Liver (tissue), 3 donors: ENCODE measurements around the gene DOK5.

Experiments
- GABPA ChIP-seq, 2 donors: IDR thresholded peaks in 1 of 2; conservative IDR thresholded peaks in 1 of 2; 2 replicates each; pipeline ENCODE4 v1.6.1; 2016; ENCODE audit warnings: antibody characterized with exemption in 2 of 2, mild to moderate bottlenecking in 1 of 2, moderate library complexity in 1 of 2
- RAD21 ChIP-seq, 2 donors: IDR thresholded peaks; 2 replicates each; pipeline ENCODE4 v1.6.1; 2016; ENCODE audit warnings: antibody characterized with exemption in 2 of 2, mild to moderate bottlenecking in 2 of 2
- TAF1 ChIP-seq: conservative IDR thresholded peaks from 2 replicates; pipeline ENCODE4 v1.6.1; 2016; ENCODE audit warnings: antibody characterized with exemption, mild to moderate bottlenecking
- YY1 ChIP-seq: IDR thresholded peaks from 2 replicates; pipeline ENCODE4 v1.6.1; 2016; ENCODE audit warnings: antibody characterized with exemption, mild to moderate bottlenecking
- TF ChIP-seq, protein P1 (sequence below): fragments of 150-350 bp; IDR thresholded peaks from 2 replicates; pipeline ENCODE4 v1.5.1; 2017; ENCODE audit warnings: improper control_type of control experiment, low read depth, low read length; ENCODE audit not compliant: missing input control
- donor health status: healthy.
- donor health status: healthy.

DNA sequence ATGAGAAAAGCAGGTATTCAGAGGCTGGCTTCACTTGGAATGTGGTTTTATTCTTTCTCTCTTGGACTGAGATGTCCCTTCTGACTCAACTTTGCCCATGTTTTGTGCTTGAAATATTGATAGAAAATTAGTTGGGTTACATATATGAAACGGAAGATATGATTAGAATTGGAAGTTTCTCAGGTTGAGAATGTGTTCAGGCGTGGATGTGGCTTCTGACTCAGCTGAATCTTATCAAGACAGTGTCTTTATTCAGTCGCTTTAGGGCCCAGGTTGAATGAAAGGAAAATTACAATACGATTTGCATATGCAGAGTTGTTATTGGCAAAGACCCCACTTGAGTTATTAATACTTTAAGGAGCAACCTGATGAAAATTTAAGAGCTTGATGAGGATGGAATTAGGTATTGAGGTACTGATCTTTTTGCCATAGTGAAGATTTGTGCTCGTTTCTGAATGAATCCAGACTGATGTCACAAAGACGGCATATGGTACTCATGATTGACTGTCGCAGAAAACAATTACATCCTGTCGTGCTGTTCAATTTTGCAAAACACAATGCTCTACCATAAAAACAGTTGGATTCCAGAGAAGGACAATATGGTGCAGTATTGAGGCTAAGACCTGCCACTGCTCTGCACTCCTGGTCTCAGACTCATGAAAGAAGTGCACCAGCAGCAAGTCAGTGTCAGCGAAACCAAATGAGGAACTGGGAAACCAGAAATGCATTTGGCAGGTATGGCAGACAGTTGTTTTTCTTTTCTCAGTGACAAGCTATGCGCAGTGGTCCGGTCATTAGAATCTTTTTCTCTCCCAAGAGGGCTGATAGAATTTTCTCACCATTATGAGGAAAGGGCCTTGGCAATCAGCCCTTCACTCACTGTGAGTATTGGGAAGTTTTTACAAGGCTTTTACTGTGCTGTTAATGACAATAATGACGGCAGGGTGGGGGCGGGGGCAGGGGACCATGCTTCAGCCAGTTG lies 158.3 kb downstream of the DOK5 start:
- TF ChIP-seq GABPA (IDR thresholded peaks at IDR 0.05 in 1 of 2, conservative IDR thresholded peaks at IDR 0.05 in 1 of 2) (no peak), TAF1 (no peak), RAD21 (IDR thresholded peaks at IDR 0.05) (no peak), YY1 (no peak)
- TF ChIP-seq, protein P1, sequence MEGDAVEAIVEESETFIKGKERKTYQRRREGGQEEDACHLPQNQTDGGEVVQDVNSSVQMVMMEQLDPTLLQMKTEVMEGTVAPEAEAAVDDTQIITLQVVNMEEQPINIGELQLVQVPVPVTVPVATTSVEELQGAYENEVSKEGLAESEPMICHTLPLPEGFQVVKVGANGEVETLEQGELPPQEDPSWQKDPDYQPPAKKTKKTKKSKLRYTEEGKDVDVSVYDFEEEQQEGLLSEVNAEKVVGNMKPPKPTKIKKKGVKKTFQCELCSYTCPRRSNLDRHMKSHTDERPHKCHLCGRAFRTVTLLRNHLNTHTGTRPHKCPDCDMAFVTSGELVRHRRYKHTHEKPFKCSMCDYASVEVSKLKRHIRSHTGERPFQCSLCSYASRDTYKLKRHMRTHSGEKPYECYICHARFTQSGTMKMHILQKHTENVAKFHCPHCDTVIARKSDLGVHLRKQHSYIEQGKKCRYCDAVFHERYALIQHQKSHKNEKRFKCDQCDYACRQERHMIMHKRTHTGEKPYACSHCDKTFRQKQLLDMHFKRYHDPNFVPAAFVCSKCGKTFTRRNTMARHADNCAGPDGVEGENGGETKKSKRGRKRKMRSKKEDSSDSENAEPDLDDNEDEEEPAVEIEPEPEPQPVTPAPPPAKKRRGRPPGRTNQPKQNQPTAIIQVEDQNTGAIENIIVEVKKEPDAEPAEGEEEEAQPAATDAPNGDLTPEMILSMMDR = no peak
